Activated CD4-positive, alpha-beta memory T cell treated with anti-CD3 and anti-CD28 coated beads for 36 hours (primary cell): ENCODE measurements around the gene SLC2A4. TPM values are rescaled to one million over a fixed set of nuclear protein-coding genes. Genes with fewer than 3 reads are reported as not detected.
A peak's percentile ranks its signal among the peaks of the same experiment; 100 is the strongest.

Experiments used
- CTCF ChIA-PET: fragments of 350-600 bp; sonication (Branson Sonifier 250); formaldehyde crosslinking; loops from one replicate; lab custom pipeline; 2021; ENCODE audit warnings: antibody characterized with exemption, inconsistent platforms; lab: Charles Lee
- POLR2A ChIA-PET: fragments of 350-600 bp; sonication (Branson Sonifier 250); formaldehyde crosslinking; loops from one replicate; lab custom pipeline; 2021; ENCODE audit warnings: antibody characterized with exemption; lab: Charles Lee
- DNase-seq: peaks from one replicate; pipeline ENCODE4 v3.0.0-alpha.2; 2020
- H3K27ac Mint-ChIP-seq: one replicate; pipeline ENCODE4 v1.8.0; 2021; ENCODE audit warnings: mixed read lengths
- H3K27me3 Mint-ChIP-seq: one replicate; pipeline ENCODE4 v1.8.0; 2021; ENCODE audit warnings: mixed read lengths
- H3K36me3 Mint-ChIP-seq: one replicate; pipeline ENCODE4 v1.8.0; 2021; ENCODE audit warnings: mixed read lengths
- H3K4me1 Mint-ChIP-seq: one replicate; pipeline ENCODE4 v1.8.0; 2021; ENCODE audit warnings: low read depth, mixed read lengths
- H3K4me3 Mint-ChIP-seq: one replicate; pipeline ENCODE4 v1.8.0; 2021; ENCODE audit warnings: mild to moderate bottlenecking, mixed read lengths
- H3K9me3 Mint-ChIP-seq: one replicate; pipeline ENCODE4 v1.8.0; 2021; ENCODE audit warnings: mixed read lengths
- intact Hi-C: fragments of 100-400 bp; cut with micrococcal nuclease; formaldehyde crosslinking; loops from one replicate; pipeline ENCODE4 v1.15.1; 2023
- total RNA-seq, 2 experiments: library from RNA; stranded (reverse); gene quantifications; one replicate each; pipeline ENCODE4 v1.2.3, GENCODE V29; 2021

The SLC2A4 gene
- total RNA-seq, result under 1 TPM; 0.15 to 0.19 TPM

GRCh38 chr17:7281074-7281952, at the start of gene SLC2A4:
Gene SLC2A4, plus strand, starts transcription at chr17:7281718. Its CDS starts 217 bp downstream, at chr17:7281935.
- H3K27me3 Mint-ChIP-seq, result peaks cover 18% of the 10 kb centered on the region
- CTCF ChIA-PET, result interaction anchor here (0.8 to 8.4 kb wide), 15 partner anchors 12 to 308 kb away, joined by 3 to 145 read pairs (median 4); partner anchors contain the start of genes NEURL4 and PLSCR3
- no peak within 1 kb of the TSS for H3K27ac Mint-ChIP-seq
- intact Hi-C loops, result loop anchor here (5.0 kb wide), 1 partner anchor 111 kb away; the partner anchor contains the start of gene PLSCR3
- H3K36me3 Mint-ChIP-seq, result no peaks in the 10 kb centered on the region
- H3K4me1 Mint-ChIP-seq, result peaks cover 12% of the 10 kb centered on the region
- H3K9me3 Mint-ChIP-seq, result no peaks in the 10 kb centered on the region
- POLR2A ChIA-PET, result interaction anchor here (0.7 kb wide), 1 partner anchor 15 kb away, joined by 3 read pairs; no protein-coding TSS in a partner anchor
- peak; percentile 92 for DNase-seq
- H3K4me3 Mint-ChIP-seq, result peak within 1 kb of the TSS; percentile 65

GRCh38 chr17:7232114-7232513, 49.4 kb upstream of the SLC2A4 start:
- Mint-ChIP-seq H3K36me3 (peaks cover 38% of the 10 kb centered on the region), H3K27ac (no peak overlapping the region), H3K9me3 (no peaks in the 10 kb centered on the region), H3K4me1 (peaks cover 52% of the 10 kb centered on the region), H3K4me3 (peak overlapping the region; percentile 97), H3K27me3 (peaks cover 2% of the 10 kb centered on the region)
- ChIA-PET POLR2A (interaction anchor here (0.8 to 5.8 kb wide), 2 partner anchors 11 to 196 kb away, joined by 3 to 33 read pairs; partner anchors contain the start of genes ACADVL, DLG4 and SLC16A13), CTCF (interaction anchor here (0.7 to 3.0 kb wide), 2 partner anchors 11 to 65 kb away, joined by 4 to 15 read pairs; no protein-coding TSS in a partner anchor)
- intact Hi-C loops, result no loop called here
- no peak for DNase-seq

- POLR2A ChIA-PET, result interaction anchor here (1.0 to 5.8 kb wide), 4 partner anchors 9 to 18 kb away, joined by 4 to 33 read pairs (median 6); partner anchors contain the start of genes ACADVL, CTDNEP1, DLG4 and ELP5
- Mint-ChIP-seq H3K9me3 (no peaks in the 10 kb centered on the region), H3K27me3 (peaks cover 2% of the 10 kb centered on the region), H3K36me3 (peaks cover 33% of the 10 kb centered on the region), H3K4me3 (peak overlapping the region; percentile 97), H3K27ac (peak overlapping the region; percentile 90), H3K4me1 (peaks cover 50% of the 10 kb centered on the region)
- no peak for DNase-seq
- CTCF ChIA-PET, result interaction anchor here (0.6 to 3.0 kb wide), 5 partner anchors 9 to 73 kb away, joined by 3 to 15 read pairs (median 4); partner anchors contain the start of genes DLG4 and GABARAP
- intact Hi-C loops, result loop anchor here (1.0 kb wide), 2 partner anchors 12 to 19 kb away; no protein-coding TSS in a partner anchor
Measured at GRCh38 chr17:7233701-7234082, 47.8 kb upstream of the SLC2A4 start.

DNA sequence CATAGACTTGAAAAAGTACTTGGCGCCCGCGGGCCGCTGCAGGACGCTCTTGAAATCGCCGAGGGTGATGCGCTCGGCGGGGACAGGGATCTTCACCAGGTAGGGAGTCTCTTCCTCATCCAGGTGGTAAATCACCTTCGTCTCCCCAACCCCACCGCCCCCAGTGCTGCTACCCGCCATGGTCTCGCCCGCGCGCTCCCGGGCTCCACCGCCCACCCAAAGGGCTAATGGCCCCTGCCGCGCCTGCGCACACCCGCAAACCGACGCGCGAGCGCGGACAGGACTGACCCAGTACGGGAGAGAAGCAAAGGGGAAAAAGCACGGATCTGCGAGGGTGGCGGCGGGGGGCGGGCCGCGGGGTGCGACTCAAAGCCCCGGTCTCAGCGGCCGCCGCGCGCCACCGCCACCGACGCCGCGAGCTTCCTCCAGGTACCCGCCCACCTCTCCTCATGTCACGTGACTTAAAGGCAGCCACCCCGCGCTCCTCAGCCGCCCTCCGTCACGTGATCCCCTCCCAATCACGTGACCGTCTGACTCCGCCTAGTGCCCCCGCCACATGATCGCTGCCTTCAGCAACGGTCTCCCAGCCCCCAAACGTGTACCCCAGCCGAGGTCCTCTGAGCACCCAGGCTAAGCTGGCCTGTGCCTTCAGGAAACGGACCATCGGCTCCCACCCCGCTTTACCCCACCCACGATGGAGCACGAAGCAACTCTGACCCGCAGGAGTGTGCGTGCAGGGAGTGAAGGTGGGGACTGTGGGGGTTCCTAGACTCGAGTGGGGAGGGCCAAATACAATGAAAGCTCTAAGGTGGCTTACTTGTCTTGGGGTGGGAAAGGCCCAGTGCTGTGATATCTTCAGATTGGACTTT, 47.2 kb upstream of the SLC2A4 start, which contains the start of gene DVL2:
Gene DVL2 (minus strand): TSS at position 435 of the 869 bp plus-strand sequence. CDS start 255 bp downstream, at position 180.
- Mint-ChIP-seq H3K27ac (peak within 1 kb of the TSS; percentile 90), H3K9me3 (no peaks in the 10 kb centered on the region), H3K4me1 (peaks cover 48% of the 10 kb centered on the region), H3K4me3 (peak within 1 kb of the TSS; percentile 97), H3K36me3 (peaks cover 28% of the 10 kb centered on the region), H3K27me3 (peaks cover 2% of the 10 kb centered on the region)
- intact Hi-C loops, result loop anchor here (1.0 kb wide), 2 partner anchors 13 to 20 kb away; no protein-coding TSS in a partner anchor
- ChIA-PET POLR2A (interaction anchor here (0.5 to 5.8 kb wide), 7 partner anchors 8 to 344 kb away, joined by 3 to 33 read pairs (median 4); partner anchors contain the start of genes ACADVL, CTDNEP1, DLG4 and ELP5), CTCF (interaction anchor here (0.6 to 3.0 kb wide), 5 partner anchors 8 to 72 kb away, joined by 3 to 15 read pairs (median 4); partner anchors contain the start of gene GABARAP)
- peak; percentile 96 for DNase-seq

DNA sequence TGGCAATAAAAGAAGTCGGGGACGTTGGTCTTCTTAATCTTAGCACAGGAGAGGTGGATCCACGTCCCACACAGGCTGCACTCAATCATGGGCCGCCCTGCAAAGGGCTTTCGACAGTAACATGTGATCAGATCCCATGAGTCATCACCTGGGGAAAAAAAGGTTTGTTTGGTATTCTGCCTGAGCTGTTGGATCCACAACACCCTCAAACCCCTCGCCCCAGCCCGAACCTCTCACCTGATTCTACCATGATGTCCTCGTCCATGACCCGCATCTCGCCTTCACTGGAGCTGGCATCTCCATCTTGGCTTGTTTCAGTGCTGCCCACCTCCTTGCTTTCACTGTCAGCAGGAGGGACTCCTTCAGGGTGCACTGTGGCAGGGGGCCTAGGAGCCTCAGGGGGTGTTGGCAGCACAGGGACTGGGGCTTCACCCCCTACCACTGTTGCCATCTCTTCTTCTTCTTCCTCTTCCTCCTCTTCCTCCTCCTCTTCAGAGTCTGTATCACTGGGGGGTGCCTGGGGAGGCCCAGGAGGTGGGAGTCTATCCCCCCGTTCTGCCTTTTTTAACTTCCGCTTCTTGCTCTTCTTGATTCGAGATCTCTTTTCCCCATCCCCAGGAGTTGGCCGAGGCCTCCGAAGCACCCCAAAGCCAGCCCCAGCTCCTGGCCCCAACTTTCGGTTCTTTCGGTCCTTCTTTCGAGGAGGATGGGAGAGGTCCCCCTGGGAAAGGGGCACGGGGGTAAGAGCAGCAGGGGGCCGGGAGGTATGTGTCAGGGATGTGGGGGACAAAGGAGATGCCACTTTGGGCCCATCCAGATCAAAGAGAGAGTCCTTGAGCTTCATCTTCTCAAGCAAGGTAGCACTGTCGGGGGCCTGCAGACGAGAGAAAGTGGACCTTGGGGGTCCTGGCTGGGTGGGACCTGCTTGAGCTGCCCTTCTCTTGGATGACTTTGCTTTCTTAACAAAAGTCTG, 45.5 kb upstream of the SLC2A4 start:
- Mint-ChIP-seq H3K4me1 (peaks cover 58% of the 10 kb centered on the region), H3K27ac (peak overlapping the region; percentile 48), H3K27me3 (peaks cover 2% of the 10 kb centered on the region), H3K9me3 (no peaks in the 10 kb centered on the region), H3K36me3 (peaks cover 30% of the 10 kb centered on the region), H3K4me3 (peak overlapping the region; percentile 16)
- POLR2A ChIA-PET, result interaction anchor here (5.8 kb wide), 1 partner anchor 14 kb away, joined by 33 read pairs; the partner anchor contains the start of genes ACADVL and DLG4
- intact Hi-C loops, result no loop called here
- CTCF ChIA-PET, result interaction anchor here (4.4 kb wide), 1 partner anchor 16 kb away, joined by 34 read pairs; the partner anchor contains the start of genes ACADVL and DLG4
- no peak for DNase-seq

GRCh38 chr17:7236808-7237207, 44.7 kb upstream of the SLC2A4 start:
- H3K27ac Mint-ChIP-seq, result peak overlapping the region; percentile 97
- peaks cover 2% of the 10 kb centered on the region for H3K27me3 Mint-ChIP-seq
- no peaks in the 10 kb centered on the region for H3K9me3 Mint-ChIP-seq
- ChIA-PET POLR2A (interaction anchor here (5.8 kb wide), 1 partner anchor 15 kb away, joined by 33 read pairs; the partner anchor contains the start of genes ACADVL and DLG4), CTCF (interaction anchor here (4.4 kb wide), 1 partner anchor 17 kb away, joined by 34 read pairs; the partner anchor contains the start of genes ACADVL and DLG4)
- DNase-seq, result no peak
- H3K4me1 Mint-ChIP-seq, result peaks cover 66% of the 10 kb centered on the region
- intact Hi-C loops, result no loop called here
- H3K4me3 Mint-ChIP-seq, result peak overlapping the region; percentile 94
- peaks cover 34% of the 10 kb centered on the region for H3K36me3 Mint-ChIP-seq

GRCh38 chr17:7237266-7237760, 44.2 kb upstream of the SLC2A4 start:
- peaks cover 2% of the 10 kb centered on the region for H3K27me3 Mint-ChIP-seq
- no peaks in the 10 kb centered on the region for H3K9me3 Mint-ChIP-seq
- DNase-seq, result no peak
- intact Hi-C loops, result no loop called here
- H3K4me3 Mint-ChIP-seq, result peak overlapping the region; percentile 94
- CTCF ChIA-PET, result interaction anchor here (1.4 to 4.4 kb wide), 2 partner anchors 17 to 23 kb away, joined by 4 to 34 read pairs; partner anchors contain the start of genes ACADVL and DLG4
- H3K4me1 Mint-ChIP-seq, result peaks cover 62% of the 10 kb centered on the region
- peak overlapping the region; percentile 97 for H3K27ac Mint-ChIP-seq
- peaks cover 29% of the 10 kb centered on the region for H3K36me3 Mint-ChIP-seq
- POLR2A ChIA-PET, result interaction anchor here (1.5 to 2.6 kb wide), 2 partner anchors 17 to 71 kb away, joined by 3 to 11 read pairs; no protein-coding TSS in a partner anchor

DNA sequence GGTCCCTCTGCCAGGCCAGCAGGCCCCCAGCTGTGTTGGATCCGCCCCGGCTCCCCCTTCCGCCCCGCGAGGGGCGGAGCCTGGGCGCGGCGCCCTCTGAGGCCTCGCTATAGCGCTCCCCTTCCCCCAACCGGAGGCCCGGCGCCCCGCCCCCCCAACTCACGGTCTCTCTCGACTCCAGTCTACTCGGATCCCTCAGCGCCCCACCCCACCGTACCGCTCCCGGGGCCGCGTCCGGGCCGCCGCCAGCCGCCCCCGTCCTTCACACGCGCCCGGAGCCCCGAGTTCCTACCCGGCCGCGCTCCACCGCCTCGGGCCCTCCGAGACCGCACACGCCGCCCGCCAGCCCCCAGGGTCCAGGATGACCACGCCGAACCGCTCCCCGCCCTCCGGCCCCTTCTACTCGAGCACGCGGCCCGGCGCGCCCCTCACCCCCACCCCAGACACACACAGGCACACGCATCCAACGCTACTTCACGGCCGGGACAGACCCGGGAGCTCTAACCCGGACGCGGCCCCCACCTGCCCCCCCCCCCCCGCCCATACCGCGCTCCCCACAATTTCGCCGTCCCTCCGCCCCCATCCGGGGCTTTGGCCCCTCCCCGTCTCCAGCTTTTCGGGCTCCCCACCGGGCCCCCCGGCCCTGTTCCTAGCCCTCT, 43.6 kb upstream of the SLC2A4 start:
- Mint-ChIP-seq H3K4me3 (peak overlapping the region; percentile 94), H3K9me3 (no peaks in the 10 kb centered on the region), H3K36me3 (peaks cover 31% of the 10 kb centered on the region), H3K27me3 (peaks cover 4% of the 10 kb centered on the region), H3K4me1 (peaks cover 62% of the 10 kb centered on the region), H3K27ac (peak overlapping the region; percentile 97)
- ChIA-PET POLR2A (interaction anchor here (1.0 to 2.6 kb wide), 5 partner anchors 12 to 450 kb away, joined by 3 to 11 read pairs (median 3); partner anchors contain the start of genes SLC16A13 and TP53), CTCF (interaction anchor here (0.7 to 4.4 kb wide), 5 partner anchors 18 to 191 kb away, joined by 3 to 34 read pairs (median 5); partner anchors contain the start of genes ACADVL and DLG4)
- intact Hi-C loops, result no loop called here
- DNase-seq, result peak; percentile 86
